Smooth muscle cell (in vitro differentiated cells): ENCODE data around the gene DUS1L. TPM values are rescaled to one million over a fixed set of nuclear protein-coding genes. Genes with fewer than 3 reads are reported as not detected.

ENCODE experiments used
- DNase-seq: peaks from one replicate; lab custom pipeline; 2025; ENCODE audit not compliant: unreplicated experiment; lab: John Stamatoyannopoulos, UW
- H2AFZ ChIP-seq: fragments of 200-600 bp; sonication (generic); 2 replicates; pipeline ENCODE4 v1.6.0; 2016; ENCODE audit warnings: antibody characterized with exemption, low read depth, mild to moderate bottlenecking
- H3F3A ChIP-seq: fragments of 200-600 bp; sonication (generic); 2 replicates; pipeline ENCODE4 v1.6.0; 2017; ENCODE audit warnings: antibody characterized with exemption, low read depth
- H3K27ac ChIP-seq: fragments of 200-600 bp; sonication (generic); 2 replicates; pipeline ENCODE4 v1.5.1; 2016; ENCODE audit warnings: low read depth, mild to moderate bottlenecking
- H3K27me3 ChIP-seq: fragments of 200-600 bp; sonication (generic); 2 replicates; pipeline ENCODE4 v1.6.1; 2016; ENCODE audit warnings: low read depth, mild to moderate bottlenecking
- H3K36me3 ChIP-seq: fragments of 200-600 bp; sonication (generic); 2 replicates; pipeline ENCODE4 v1.5.1; 2016; ENCODE audit warnings: low read depth
- H3K4me1 ChIP-seq: fragments of 200-600 bp; sonication (generic); 2 replicates; pipeline ENCODE4 v1.5.1; 2016; ENCODE audit warnings: low read depth
- H3K4me2 ChIP-seq: fragments of 200-600 bp; sonication (generic); 2 replicates; pipeline ENCODE4 v1.6.0; 2016; ENCODE audit warnings: mild to moderate bottlenecking
- H3K4me3 ChIP-seq: fragments of 200-600 bp; sonication (generic); 2 replicates; pipeline ENCODE4 v1.5.1; 2016; ENCODE audit warnings: mild to moderate bottlenecking
- H3K79me2 ChIP-seq: fragments of 200-600 bp; sonication (generic); 2 replicates; pipeline ENCODE4 v1.6.0; 2016; ENCODE audit warnings: low read depth, mild to moderate bottlenecking
- H3K9ac ChIP-seq: fragments of 200-600 bp; sonication (generic); 2 replicates; pipeline ENCODE4 v1.6.0; 2016; ENCODE audit warnings: low read depth
- H3K9me3 ChIP-seq: fragments of 200-600 bp; sonication (generic); replicated peaks from 2 replicates; pipeline ENCODE4 v1.5.1; 2016; ENCODE audit warnings: low read depth
- H4K20me1 ChIP-seq: fragments of 200-600 bp; sonication (generic); 2 replicates; pipeline ENCODE4 v1.6.0; 2016; ENCODE audit warnings: low read depth
- WGBS: methylation state at CpG from one replicate; pipeline ENCODE4 v1.1.7; 2016; ENCODE audit warnings: low lambda C conversion rate; 5-methylcytosine and 5-hydroxymethylcytosine counted together
- polyA plus RNA-seq: library from polyadenylated mRNA; unstranded; fragments of >200 nt; fragmentation: Nextera tagmentation; extraction: Ambion mirVana; gene quantifications from 2 replicates; pipeline ENCODE4 v1.2.1, GENCODE V29; 2016
- total RNA-seq: library from RNA; depleted of rRNA; stranded (reverse); fragments of >200 nt; gene quantifications from 2 replicates; pipeline ENCODE4 v1.2.3, GENCODE V29; 2014
- TF ChIP-seq, protein P1 (sequence below): fragments of 200-600 bp; sonication (generic); IDR thresholded peaks from 2 replicates; pipeline ENCODE4 v1.5.1; 2017; ENCODE audit warnings: borderline replicate concordance, mild to moderate bottlenecking, antibody characterized with exemption; ENCODE audit not compliant: insufficient read depth, poor library complexity, severe bottlenecking

The DUS1L gene
- total and polyA plus RNA-seq, 2 experiments from 2014 or later = 49.4 to 125 TPM

DNA sequence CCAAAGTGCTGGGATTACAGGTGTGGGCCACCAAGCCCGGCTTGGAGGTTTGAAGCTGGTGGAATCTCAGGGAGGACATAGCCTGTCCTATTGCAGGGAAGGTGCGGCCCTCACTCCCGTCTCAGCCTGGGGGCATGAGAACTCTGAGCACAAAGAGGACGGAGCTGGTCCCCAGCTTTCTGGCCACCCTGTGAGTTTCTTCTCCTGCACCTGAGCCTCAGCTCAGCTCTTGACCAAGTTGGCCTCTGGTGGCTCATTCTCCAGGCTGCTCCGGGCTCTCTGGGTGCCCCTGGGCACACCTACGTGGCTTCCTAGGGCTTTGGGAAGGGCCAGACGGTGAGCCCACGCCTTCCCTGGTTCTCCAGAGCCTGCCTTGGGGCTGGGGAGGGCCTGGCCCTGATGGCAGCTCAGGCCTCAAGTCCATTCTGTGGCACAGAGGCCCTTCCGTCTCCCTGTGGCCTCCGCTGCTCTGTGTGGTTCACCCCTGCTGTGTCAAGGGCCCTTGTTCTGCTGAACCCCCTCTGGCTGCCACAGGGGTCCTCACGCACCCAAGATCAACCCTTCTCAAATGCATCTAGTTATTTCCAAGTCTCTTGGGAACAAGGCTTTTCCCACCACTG is 39.3 kb upstream of the DUS1L start:
- Histone ChIP-seq H3K27me3 (no peaks in the 10 kb centered on the region), H3K36me3 (no peaks in the 10 kb centered on the region), H3K27ac (no peak overlapping the region), H3K4me3 (no peak overlapping the region), H3K9ac (no peak overlapping the region), H3F3A (peaks cover 13% of the 10 kb centered on the region), H2AFZ (no peak overlapping the region), H4K20me1 (no peaks in the 10 kb centered on the region), H3K79me2 (no peaks in the 10 kb centered on the region), H3K4me2 (no peak overlapping the region), H3K4me1 (peaks cover 37% of the 10 kb centered on the region), H3K9me3 (no peaks in the 10 kb centered on the region)
- TF ChIP-seq, protein P1, sequence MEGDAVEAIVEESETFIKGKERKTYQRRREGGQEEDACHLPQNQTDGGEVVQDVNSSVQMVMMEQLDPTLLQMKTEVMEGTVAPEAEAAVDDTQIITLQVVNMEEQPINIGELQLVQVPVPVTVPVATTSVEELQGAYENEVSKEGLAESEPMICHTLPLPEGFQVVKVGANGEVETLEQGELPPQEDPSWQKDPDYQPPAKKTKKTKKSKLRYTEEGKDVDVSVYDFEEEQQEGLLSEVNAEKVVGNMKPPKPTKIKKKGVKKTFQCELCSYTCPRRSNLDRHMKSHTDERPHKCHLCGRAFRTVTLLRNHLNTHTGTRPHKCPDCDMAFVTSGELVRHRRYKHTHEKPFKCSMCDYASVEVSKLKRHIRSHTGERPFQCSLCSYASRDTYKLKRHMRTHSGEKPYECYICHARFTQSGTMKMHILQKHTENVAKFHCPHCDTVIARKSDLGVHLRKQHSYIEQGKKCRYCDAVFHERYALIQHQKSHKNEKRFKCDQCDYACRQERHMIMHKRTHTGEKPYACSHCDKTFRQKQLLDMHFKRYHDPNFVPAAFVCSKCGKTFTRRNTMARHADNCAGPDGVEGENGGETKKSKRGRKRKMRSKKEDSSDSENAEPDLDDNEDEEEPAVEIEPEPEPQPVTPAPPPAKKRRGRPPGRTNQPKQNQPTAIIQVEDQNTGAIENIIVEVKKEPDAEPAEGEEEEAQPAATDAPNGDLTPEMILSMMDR = no peak
- no peak for DNase-seq
- WGBS = 92% methylated on average over 11 of the region's 11 CpGs

DNA sequence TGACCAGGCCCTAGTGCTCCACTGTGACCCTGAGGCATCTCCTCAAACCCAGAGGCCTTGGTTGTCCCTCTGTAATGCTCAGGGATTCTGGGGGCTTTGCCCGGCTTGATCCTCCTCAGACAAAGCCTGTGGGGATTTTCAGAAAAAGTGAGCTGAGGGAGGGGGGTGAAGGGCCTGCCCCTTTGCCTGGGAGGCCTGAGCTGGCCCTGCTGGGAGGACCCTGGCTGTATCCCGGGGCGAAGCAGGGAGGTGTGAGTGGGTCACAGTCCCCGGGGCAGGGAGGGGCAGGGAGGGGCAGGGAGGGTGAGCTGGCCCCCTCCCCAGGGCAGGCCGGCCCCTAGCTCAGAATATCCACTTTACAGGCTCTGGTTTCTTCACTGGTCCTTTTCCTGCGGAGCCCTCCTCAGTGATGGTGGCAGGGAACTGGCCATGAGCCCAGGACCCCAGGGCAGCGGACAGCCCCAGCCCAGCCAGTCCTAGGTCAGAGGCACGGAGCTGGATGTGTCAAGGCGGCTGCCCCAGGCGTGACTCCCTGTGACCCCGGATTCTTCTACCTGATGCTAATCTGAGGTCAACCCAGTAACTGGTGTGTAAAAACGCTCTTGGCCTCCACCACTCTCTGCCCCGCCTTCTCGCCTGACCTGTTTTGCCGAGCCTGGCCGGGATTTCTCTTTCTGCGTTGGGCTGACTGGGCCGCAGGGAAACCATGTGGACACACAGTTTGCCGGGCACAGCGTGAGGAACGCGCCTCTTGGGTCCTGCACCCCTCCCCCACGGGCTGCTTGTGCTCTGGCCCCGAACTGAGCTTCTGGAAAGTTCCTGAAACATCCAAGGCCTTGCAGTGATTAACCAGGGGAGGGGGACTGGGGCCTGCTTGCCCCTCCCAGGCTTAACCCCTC is 38.2 kb upstream of the DUS1L start:
- Histone ChIP-seq H3K27ac (no peak overlapping the region), H3K27me3 (no peaks in the 10 kb centered on the region), H3K9ac (no peak overlapping the region), H3K9me3 (no peaks in the 10 kb centered on the region), H4K20me1 (no peaks in the 10 kb centered on the region), H3K4me3 (no peak overlapping the region), H2AFZ (no peak overlapping the region), H3K4me1 (peaks cover 48% of the 10 kb centered on the region), H3K36me3 (no peaks in the 10 kb centered on the region), H3K79me2 (no peaks in the 10 kb centered on the region), H3F3A (peaks cover 13% of the 10 kb centered on the region), H3K4me2 (peak overlapping the region; percentile 68)
- TF ChIP-seq, protein P1 = no peak
- peak; percentile 22 for DNase-seq
- WGBS = 22% methylated on average over 24 of the region's 24 CpGs

DNA sequence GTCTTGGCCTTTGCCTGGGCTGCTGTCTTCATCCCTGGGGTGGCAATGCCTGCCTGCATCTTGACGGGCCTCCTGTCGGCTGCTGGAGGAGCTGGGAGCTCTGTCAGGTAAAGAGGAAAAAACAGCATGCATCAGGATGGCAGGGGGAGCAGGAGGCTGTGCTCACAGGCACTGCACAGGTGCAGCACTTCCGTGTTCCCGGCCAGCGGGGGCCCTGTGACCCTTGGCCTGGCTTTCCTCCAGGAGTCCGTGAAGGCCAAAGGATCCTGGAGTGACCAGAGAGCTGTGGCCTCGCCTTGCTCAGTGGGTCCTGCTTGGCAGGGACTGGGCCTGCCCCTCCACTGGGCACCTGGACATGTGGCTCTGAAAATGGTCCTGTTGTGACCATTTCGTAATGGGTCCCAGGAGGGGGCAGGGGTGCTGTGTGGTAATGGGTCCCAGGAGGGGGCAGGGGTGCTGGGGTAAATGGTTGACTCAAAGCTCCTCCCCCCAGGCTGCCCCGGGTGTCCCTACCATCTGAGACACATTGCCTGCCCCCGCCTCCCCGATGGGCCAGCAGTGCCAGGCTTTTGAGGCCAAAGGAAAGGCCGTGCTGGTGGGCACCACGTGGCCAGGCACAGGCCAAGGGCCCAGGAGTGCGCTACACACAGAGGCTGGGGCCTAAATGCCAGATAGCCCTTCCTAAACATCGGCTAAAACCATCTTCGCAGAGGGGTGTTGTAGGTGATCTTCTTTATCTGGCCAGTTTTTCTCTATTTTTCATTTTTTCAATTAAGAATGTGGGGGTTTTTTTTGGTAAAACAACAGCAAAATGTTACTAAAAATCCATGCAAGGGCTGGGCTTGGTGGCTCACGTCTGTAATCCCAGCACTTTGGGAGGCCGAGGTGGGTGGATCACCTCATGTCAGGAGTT is 36.4 kb upstream of the DUS1L start:
- Histone ChIP-seq H3K9ac (no peak overlapping the region), H3K27ac (no peak overlapping the region), H3K79me2 (peaks cover 9% of the 10 kb centered on the region), H3K4me3 (no peak overlapping the region), H3K9me3 (no peaks in the 10 kb centered on the region), H4K20me1 (peaks cover 8% of the 10 kb centered on the region), H3K27me3 (no peaks in the 10 kb centered on the region), H3F3A (peaks cover 13% of the 10 kb centered on the region), H3K4me1 (peaks cover 49% of the 10 kb centered on the region), H3K36me3 (no peaks in the 10 kb centered on the region), H3K4me2 (no peak overlapping the region), H2AFZ (no peak overlapping the region)
- DNase-seq = no peak
- TF ChIP-seq, protein P1 = no peak
- WGBS = 85% methylated on average over 18 of the region's 18 CpGs
